GM21737 (cell line): ENCODE results near the gene ODC1.
"Not testable (repeated sequence)": the region's sequence is repeated elsewhere in the genome, so short reads cannot be mapped to it uniquely, and the experiment has no call there.

Experiments used
- ATAC-seq: cut with Tn5 transposase; IDR thresholded peaks from one replicate; pipeline ENCODE4 v1.9.1; 2021; ENCODE audit warnings: mild to moderate bottlenecking, moderate library complexity; ENCODE audit not compliant: unreplicated experiment

ODC1 gene

GRCh38 chr2:10447895-10448575 is at the start of gene ODC1:
ODC1 (minus strand) TSS chr2:10448327; CDS start chr2:10445032, 3,295 bp downstream.
- peak; percentile 72 for ATAC-seq

- ATAC-seq, result no peak
Observed at GRCh38 chr2:10497797-10498251, 49.7 kb upstream of the ODC1 start.

- ATAC-seq, result no peak
Observed at GRCh38 chr2:10495988-10496313, 47.8 kb upstream of the ODC1 start.

GRCh38 chr2:10495311-10495987 is 47.3 kb upstream of the ODC1 start:
- no peak for ATAC-seq

GRCh38 chr2:10494351-10495066 is 46.4 kb upstream of the ODC1 start:
- no peak for ATAC-seq

GRCh38 chr2:10493634-10494281 is 45.6 kb upstream of the ODC1 start:
- ATAC-seq, result peak; percentile 91

GRCh38 chr2:10493075-10493633 is 45.0 kb upstream of the ODC1 start:
- no peak for ATAC-seq

- no peak for ATAC-seq
Observed at GRCh38 chr2:10490806-10491291, 42.7 kb upstream of the ODC1 start.

GRCh38 chr2:10489842-10490555 is 41.9 kb upstream of the ODC1 start:
- no peak for ATAC-seq

GRCh38 chr2:10488142-10488541 is 40.0 kb upstream of the ODC1 start:
- not testable (repeated sequence) for ATAC-seq

- not testable (repeated sequence) for ATAC-seq
Observed at GRCh38 chr2:10487741-10488104, 39.6 kb upstream of the ODC1 start.

GRCh38 chr2:10487081-10487740 is 39.1 kb upstream of the ODC1 start:
- ATAC-seq, result no peak

GRCh38 chr2:10486601-10487079 is 38.5 kb upstream of the ODC1 start:
- no peak for ATAC-seq

GRCh38 chr2:10486091-10486490 is 38.0 kb upstream of the ODC1 start:
- no peak for ATAC-seq

GRCh38 chr2:10482913-10483312 is 34.8 kb upstream of the ODC1 start:
- ATAC-seq, result no peak

- ATAC-seq, result no peak
Observed at GRCh38 chr2:10482460-10482859, 34.3 kb upstream of the ODC1 start.

GRCh38 chr2:10481666-10482157 is 33.6 kb upstream of the ODC1 start:
- ATAC-seq, result no peak

GRCh38 chr2:10481055-10481665 is 33.0 kb upstream of the ODC1 start:
- no peak for ATAC-seq

- no peak for ATAC-seq
Observed at GRCh38 chr2:10480359-10480949, 32.3 kb upstream of the ODC1 start.
